IMR-90 (cell line): ENCODE measurements around the gene MRPS21.

Experiments
- BHLHE40 ChIP-seq: fragments of 150-350 bp; IDR thresholded peaks from 2 replicates; pipeline ENCODE4 v1.6.1; 2016; ENCODE audit warnings: mild to moderate bottlenecking, low read depth, low read length
- CEBPB ChIP-seq: IDR thresholded peaks from 2 replicates; pipeline ENCODE4 v1.6.1; 2012; ENCODE audit warnings: low read depth, low read length, improper control_type of control experiment
- CHD1 ChIP-seq: IDR thresholded peaks from 2 replicates; pipeline ENCODE4 v1.6.1; 2012; ENCODE audit warnings: low read depth, low read length, improper control_type of control experiment
- FOS ChIP-seq: fragments of 150-350 bp; IDR thresholded peaks from 2 replicates; pipeline ENCODE4 v1.6.1; 2016; ENCODE audit warnings: low read depth, low read length
- MAZ ChIP-seq: IDR thresholded peaks from 2 replicates; pipeline ENCODE4 v1.6.1; 2012; ENCODE audit warnings: low read depth, mild to moderate bottlenecking, low read length, improper control_type of control experiment, moderate library complexity, borderline replicate concordance
- NFE2L2 ChIP-seq: fragments of 150-350 bp; IDR thresholded peaks from 2 replicates; pipeline ENCODE4 v1.6.1; 2016; ENCODE audit warnings: low read depth, mild to moderate bottlenecking, low read length
- POLR2A ChIP-seq: IDR thresholded peaks from 2 replicates; pipeline ENCODE4 v1.6.1; 2012; ENCODE audit warnings: mild to moderate bottlenecking, low read depth, low read length
- RCOR1 ChIP-seq: IDR thresholded peaks from 2 replicates; pipeline ENCODE4 v1.6.1; 2012; ENCODE audit warnings: mild to moderate bottlenecking, low read length, improper control_type of control experiment; ENCODE audit not compliant: insufficient replicate concordance
- SMC3 ChIP-seq: fragments of 150-350 bp; IDR thresholded peaks from 2 replicates; pipeline ENCODE4 v1.6.1; 2016; ENCODE audit warnings: low read depth, mild to moderate bottlenecking, antibody characterized with exemption, low read length, moderate library complexity
- TF ChIP-seq, protein P1 (sequence below): conservative IDR thresholded peaks from 2 replicates; pipeline ENCODE4 v1.5.1; 2012; ENCODE audit warnings: mild to moderate bottlenecking, low read depth, low read length, improper control_type of control experiment
- TF ChIP-seq, protein P2 (sequence below): fragments of 150-350 bp; IDR thresholded peaks from 2 replicates; pipeline ENCODE4 v1.6.1; 2017; ENCODE audit warnings: mild to moderate bottlenecking, antibody characterized with exemption, low read length, low read depth

DNA sequence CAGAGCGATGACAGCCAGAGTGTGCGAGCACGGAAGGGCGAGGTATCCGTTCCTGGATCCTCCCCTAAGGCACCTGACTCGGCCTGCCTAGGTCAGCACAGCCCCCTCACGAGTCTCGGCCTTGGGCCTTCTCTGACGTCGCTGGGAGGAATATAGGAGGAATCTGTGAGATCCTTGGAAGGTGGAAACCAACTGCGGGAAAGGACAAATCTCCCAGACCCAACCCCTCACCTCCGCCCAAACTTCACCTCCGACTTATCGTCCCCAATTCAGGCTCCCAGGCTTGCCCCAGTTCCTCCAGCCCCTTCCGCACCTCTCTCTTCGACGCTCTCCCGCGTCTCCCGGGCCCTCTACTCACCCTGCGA is 25.3 kb upstream of the MRPS21 start:
- TF ChIP-seq POLR2A, result no peak
- TF ChIP-seq, protein P1, sequence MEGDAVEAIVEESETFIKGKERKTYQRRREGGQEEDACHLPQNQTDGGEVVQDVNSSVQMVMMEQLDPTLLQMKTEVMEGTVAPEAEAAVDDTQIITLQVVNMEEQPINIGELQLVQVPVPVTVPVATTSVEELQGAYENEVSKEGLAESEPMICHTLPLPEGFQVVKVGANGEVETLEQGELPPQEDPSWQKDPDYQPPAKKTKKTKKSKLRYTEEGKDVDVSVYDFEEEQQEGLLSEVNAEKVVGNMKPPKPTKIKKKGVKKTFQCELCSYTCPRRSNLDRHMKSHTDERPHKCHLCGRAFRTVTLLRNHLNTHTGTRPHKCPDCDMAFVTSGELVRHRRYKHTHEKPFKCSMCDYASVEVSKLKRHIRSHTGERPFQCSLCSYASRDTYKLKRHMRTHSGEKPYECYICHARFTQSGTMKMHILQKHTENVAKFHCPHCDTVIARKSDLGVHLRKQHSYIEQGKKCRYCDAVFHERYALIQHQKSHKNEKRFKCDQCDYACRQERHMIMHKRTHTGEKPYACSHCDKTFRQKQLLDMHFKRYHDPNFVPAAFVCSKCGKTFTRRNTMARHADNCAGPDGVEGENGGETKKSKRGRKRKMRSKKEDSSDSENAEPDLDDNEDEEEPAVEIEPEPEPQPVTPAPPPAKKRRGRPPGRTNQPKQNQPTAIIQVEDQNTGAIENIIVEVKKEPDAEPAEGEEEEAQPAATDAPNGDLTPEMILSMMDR, result no peak
- TF ChIP-seq SMC3, result no peak
- TF ChIP-seq, protein P2, sequence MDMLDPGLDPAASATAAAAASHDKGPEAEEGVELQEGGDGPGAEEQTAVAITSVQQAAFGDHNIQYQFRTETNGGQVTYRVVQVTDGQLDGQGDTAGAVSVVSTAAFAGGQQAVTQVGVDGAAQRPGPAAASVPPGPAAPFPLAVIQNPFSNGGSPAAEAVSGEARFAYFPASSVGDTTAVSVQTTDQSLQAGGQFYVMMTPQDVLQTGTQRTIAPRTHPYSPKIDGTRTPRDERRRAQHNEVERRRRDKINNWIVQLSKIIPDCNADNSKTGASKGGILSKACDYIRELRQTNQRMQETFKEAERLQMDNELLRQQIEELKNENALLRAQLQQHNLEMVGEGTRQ, result no peak
- no peak for TF ChIP-seq RCOR1
- TF ChIP-seq CEBPB, result no peak
- TF ChIP-seq FOS, result no peak
- TF ChIP-seq MAZ, result no peak
- no peak for TF ChIP-seq CHD1
- TF ChIP-seq BHLHE40, result no peak
- no peak for TF ChIP-seq NFE2L2
